Left ventricle myocardium inferior (tissue), 1 donor: Measurements from ENCODE around the gene MAST4. TPM values are rescaled to one million over a fixed set of nuclear protein-coding genes. Genes with fewer than 3 reads are reported as not detected.

ENCODE experiments used
- DNase-seq: peaks from one replicate; pipeline ENCODE4 v3.0.0-alpha.2; 2020
- H3K27ac ChIP-seq: fragments of 200-600 bp; replicated peaks from 2 replicates; pipeline ENCODE4 v1.8.0; 2021
- H3K27me3 ChIP-seq: fragments of 200-600 bp; 2 replicates; pipeline ENCODE4 v1.8.0; 2021; ENCODE audit warnings: low read depth
- H3K36me3 ChIP-seq: fragments of 200-600 bp; 2 replicates; pipeline ENCODE4 v1.8.0; 2021
- H3K4me1 ChIP-seq: fragments of 200-600 bp; 2 replicates; pipeline ENCODE4 v1.8.0; 2021
- H3K4me3 ChIP-seq: fragments of 200-600 bp; 2 replicates; pipeline ENCODE4 v1.8.0; 2021; ENCODE audit warnings: mild to moderate bottlenecking, moderate library complexity
- H3K9me3 ChIP-seq: fragments of 200-600 bp; replicated peaks from 2 replicates; pipeline ENCODE4 v1.8.0; 2021
- intact Hi-C: fragments of 100-400 bp; cut with micrococcal nuclease; formaldehyde crosslinking; loops from one replicate; pipeline ENCODE4 v1.11.0; 2022
- total RNA-seq: library from RNA; stranded (reverse); fragmentation: NEBNext Ultra II Directional; extraction: Animal tissue kit (Norgen Biotek cat#: 25700); gene quantifications from one replicate; pipeline ENCODE4 v1.2.1, GENCODE V29; 2021
- TF ChIP-seq, protein P1 (sequence below): fragments of 200-600 bp; IDR thresholded peaks from 2 replicates; pipeline ENCODE4 v1.8.0; 2021; ENCODE audit warnings: antibody characterized with exemption, mild to moderate bottlenecking, borderline replicate concordance
- donor health status: DM: no; HTN: yes; CAD: no; lungs with severe emphysema.

Gene MAST4
- total RNA-seq, 1 donor from 2014 or later, result 55.7 TPM

DNA sequence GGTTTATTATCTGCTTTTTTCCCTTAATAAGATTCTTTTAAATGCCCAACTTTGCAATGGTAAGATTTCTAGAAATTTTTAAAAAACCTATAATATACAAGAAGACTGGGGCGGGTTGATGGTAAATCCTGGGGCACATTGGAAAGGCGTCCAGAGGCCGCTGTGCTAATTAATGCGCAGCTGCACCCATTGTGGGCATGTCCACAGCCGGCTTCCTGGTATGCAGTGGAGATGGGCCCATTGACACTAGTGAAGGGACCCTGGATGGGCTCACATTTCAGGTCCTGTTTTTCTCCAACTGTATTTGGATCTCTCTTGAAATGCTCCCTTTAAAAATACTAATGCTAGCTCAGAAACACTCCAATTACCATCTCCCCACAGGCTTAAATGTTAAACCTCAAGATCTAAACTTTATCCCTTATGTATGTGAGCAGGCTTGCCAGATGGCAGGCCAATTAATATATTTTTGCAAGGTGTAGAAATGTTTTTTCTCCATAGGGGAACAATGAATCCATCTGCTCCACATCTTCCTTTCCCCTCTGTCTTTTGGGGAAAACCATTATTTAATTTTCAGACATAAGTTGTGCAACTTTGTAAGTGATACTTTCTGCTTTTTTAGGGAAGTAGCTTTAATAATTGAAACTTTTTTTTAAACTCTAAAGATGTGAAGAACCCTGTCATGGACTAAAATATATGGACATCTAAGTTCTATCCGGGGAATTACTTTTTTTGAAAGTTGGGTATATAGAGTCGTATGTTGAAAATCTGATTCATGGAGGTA is 423.1 kb downstream of the MAST4 start:
- Histone ChIP-seq H3K27ac (no peak overlapping the region), H3K4me3 (no peak overlapping the region), H3K27me3 (no peaks in the 10 kb centered on the region), H3K36me3 (no peaks in the 10 kb centered on the region), H3K9me3 (no peaks in the 10 kb centered on the region), H3K4me1 (peaks cover 67% of the 10 kb centered on the region)
- TF ChIP-seq, protein P1, sequence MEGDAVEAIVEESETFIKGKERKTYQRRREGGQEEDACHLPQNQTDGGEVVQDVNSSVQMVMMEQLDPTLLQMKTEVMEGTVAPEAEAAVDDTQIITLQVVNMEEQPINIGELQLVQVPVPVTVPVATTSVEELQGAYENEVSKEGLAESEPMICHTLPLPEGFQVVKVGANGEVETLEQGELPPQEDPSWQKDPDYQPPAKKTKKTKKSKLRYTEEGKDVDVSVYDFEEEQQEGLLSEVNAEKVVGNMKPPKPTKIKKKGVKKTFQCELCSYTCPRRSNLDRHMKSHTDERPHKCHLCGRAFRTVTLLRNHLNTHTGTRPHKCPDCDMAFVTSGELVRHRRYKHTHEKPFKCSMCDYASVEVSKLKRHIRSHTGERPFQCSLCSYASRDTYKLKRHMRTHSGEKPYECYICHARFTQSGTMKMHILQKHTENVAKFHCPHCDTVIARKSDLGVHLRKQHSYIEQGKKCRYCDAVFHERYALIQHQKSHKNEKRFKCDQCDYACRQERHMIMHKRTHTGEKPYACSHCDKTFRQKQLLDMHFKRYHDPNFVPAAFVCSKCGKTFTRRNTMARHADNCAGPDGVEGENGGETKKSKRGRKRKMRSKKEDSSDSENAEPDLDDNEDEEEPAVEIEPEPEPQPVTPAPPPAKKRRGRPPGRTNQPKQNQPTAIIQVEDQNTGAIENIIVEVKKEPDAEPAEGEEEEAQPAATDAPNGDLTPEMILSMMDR, result no peak
- no peak for DNase-seq
- intact Hi-C loops, result loop anchor here (10.0 kb wide), 1 partner anchor 46 kb away; no protein-coding TSS in a partner anchor

- TF ChIP-seq, protein P1, result no peak
- H3K27me3 ChIP-seq, result no peaks in the 10 kb centered on the region
- no peak overlapping the region for H3K27ac ChIP-seq
- H3K4me1 ChIP-seq, result peaks cover 62% of the 10 kb centered on the region
- no peaks in the 10 kb centered on the region for H3K9me3 ChIP-seq
- intact Hi-C loops, result no loop called here
- H3K36me3 ChIP-seq, result no peaks in the 10 kb centered on the region
- no peak for DNase-seq
- no peak overlapping the region for H3K4me3 ChIP-seq
Observed at GRCh38 chr5:67020096-67020615, 424.0 kb downstream of the MAST4 start.

- TF ChIP-seq, protein P1, result no peak
- no peak overlapping the region for H3K27ac ChIP-seq
- H3K4me3 ChIP-seq, result no peak overlapping the region
- no peaks in the 10 kb centered on the region for H3K36me3 ChIP-seq
- no peaks in the 10 kb centered on the region for H3K27me3 ChIP-seq
- intact Hi-C loops, result no loop called here
- no peaks in the 10 kb centered on the region for H3K9me3 ChIP-seq
- no peak for DNase-seq
- peaks cover 62% of the 10 kb centered on the region for H3K4me1 ChIP-seq
Observed at GRCh38 chr5:67021031-67021430, 424.8 kb downstream of the MAST4 start.

DNA sequence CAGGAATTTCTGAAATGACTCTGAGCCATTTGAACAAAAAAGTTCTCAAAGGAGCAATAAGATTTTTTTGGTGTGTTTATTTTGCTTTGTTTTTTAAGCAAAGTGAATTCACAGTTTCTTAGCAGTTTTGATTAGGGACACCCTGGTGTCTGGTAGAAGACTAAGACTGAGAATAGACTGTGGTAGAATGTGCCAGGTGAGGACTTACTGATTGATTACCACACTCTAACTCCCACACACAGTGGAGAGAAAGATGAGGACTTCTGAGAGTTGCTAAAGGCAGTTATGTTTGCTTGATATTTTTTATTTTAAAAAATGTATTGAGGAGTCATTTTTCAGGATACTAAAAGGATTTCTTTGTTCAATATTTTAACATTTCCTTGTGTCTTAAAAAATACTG is 425.3 kb downstream of the MAST4 start:
- intact Hi-C loops, result no loop called here
- Histone ChIP-seq H3K4me1 (peaks cover 62% of the 10 kb centered on the region), H3K27ac (no peak overlapping the region)

GRCh38 chr5:67021962-67022361 is 425.8 kb downstream of the MAST4 start:
- TF ChIP-seq, protein P1, result no peak
- intact Hi-C loops, result no loop called here
- Histone ChIP-seq H3K9me3 (no peaks in the 10 kb centered on the region), H3K36me3 (no peaks in the 10 kb centered on the region), H3K4me3 (no peak overlapping the region), H3K27me3 (no peaks in the 10 kb centered on the region), H3K27ac (no peak overlapping the region), H3K4me1 (peaks cover 59% of the 10 kb centered on the region)
- DNase-seq, result no peak

More for the DNA sequence above, 425.3 kb downstream of the MAST4 start:
- no peaks in the 10 kb centered on the region for H3K27me3 ChIP-seq
- H3K36me3 ChIP-seq, result no peaks in the 10 kb centered on the region
- H3K9me3 ChIP-seq, result no peaks in the 10 kb centered on the region
- no peak overlapping the region for H3K4me3 ChIP-seq
- no peak for DNase-seq
- TF ChIP-seq, protein P1, result no peak
